Measurements from ENCODE around the gene TMEM14B.
"Not testable (repeated sequence)": the region's sequence is repeated elsewhere in the genome, so short reads cannot be mapped to it uniquely, and the experiment has no call there.

TMEM14B gene

GRCh38 chr6:10749734-10750133 is 2.1 kb downstream of the TMEM14B start:
- no peak for DNase-seq

GRCh38 chr6:10750568-10750967 is 3.0 kb downstream of the TMEM14B start:
- DNase-seq, result not testable (repeated sequence)

GRCh38 chr6:10751757-10752156 is 4.2 kb downstream of the TMEM14B start:
- DNase-seq, result not testable (repeated sequence)

GRCh38 chr6:10756085-10756484 is 8.5 kb downstream of the TMEM14B start:
- DNase-seq, result no peak

- DNase-seq, result no peak
Measured at GRCh38 chr6:10759312-10759839, 11.8 kb downstream of the TMEM14B start.

- DNase-seq, result no peak
Measured at GRCh38 chr6:10759884-10760329, 12.3 kb downstream of the TMEM14B start.

- no peak for DNase-seq
Measured at GRCh38 chr6:10763006-10763405, 15.4 kb downstream of the TMEM14B start.

GRCh38 chr6:10769419-10769818 is 21.8 kb downstream of the TMEM14B start:
- no peak for DNase-seq

- DNase-seq, result no peak
Measured at GRCh38 chr6:10771371-10771894, 23.8 kb downstream of the TMEM14B start.

- no peak for DNase-seq
Measured at GRCh38 chr6:10778230-10778629, 30.6 kb downstream of the TMEM14B start.

GRCh38 chr6:10779076-10779475 is 31.5 kb downstream of the TMEM14B start:
- DNase-seq, result no peak

- DNase-seq, result no peak
Measured at GRCh38 chr6:10791673-10792072, 44.1 kb downstream of the TMEM14B start.

GRCh38 chr6:10792101-10792500 is 44.5 kb downstream of the TMEM14B start:
- DNase-seq, result no peak

GRCh38 chr6:10793035-10793434 is 45.4 kb downstream of the TMEM14B start:
- no peak for DNase-seq

GRCh38 chr6:10793695-10794094 is 46.1 kb downstream of the TMEM14B start:
- no peak for DNase-seq

GRCh38 chr6:10794239-10794638 is 46.6 kb downstream of the TMEM14B start:
- DNase-seq, result no peak

GRCh38 chr6:10800810-10801209 is 53.2 kb downstream of the TMEM14B start:
- no peak for DNase-seq

- peak; percentile 76 for DNase-seq
Measured at GRCh38 chr6:10801224-10801848, 53.7 kb downstream of the TMEM14B start.

Data from activated CD8-positive, alpha-beta memory T cell treated with anti-CD3 and anti-CD28 coated beads, Interleukin-2, amount 50 U/mL, for 48 hours (primary cell).